Activated naive CD4-positive, alpha-beta T cell treated with anti-CD3 and anti-CD28 coated beads, Interleukin-2, amount 50 U/mL, for 16 hours (primary cell): ENCODE data around the gene TFPT.

ENCODE experiments used
- DNase-seq: peaks from one replicate; pipeline ENCODE4 v3.0.0-alpha.2; 2020

The TFPT gene

GRCh38 chr19:54069470-54069869, 46.0 kb downstream of the TFPT start:
- no peak for DNase-seq

GRCh38 chr19:54063350-54064116, 51.9 kb downstream of the TFPT start, which contains the start of gene VSTM1:
Gene VSTM1 (minus strand): TSS chr19:54063897. CDS start chr19:54063777, 120 bp downstream.
- no peak for DNase-seq

GRCh38 chr19:54062643-54063042, 52.8 kb downstream of the TFPT start:
- no peak for DNase-seq
